ENCODE measurements around the gene CEP170B.

GRCh38 chr14:104903990-104904389, 38.9 kb downstream of the CEP170B start:
- TF ChIP-seq SMAD4 (CRISPR knock-in tag; conservative IDR thresholded peaks at IDR 0.05) (no peak), E2F4 (CRISPR knock-in tag; IDR thresholded peaks at IDR 0.05; ENCODE audit: low read depth) (no peak), CBFA2T3 (IDR thresholded peaks at IDR 0.05) (no peak), SIN3A (IDR thresholded peaks at IDR 0.05; ENCODE audit: borderline replicate concordance in 2 of 2, control insufficient read depth in 1 of 2, low read depth in 2 of 2, low read length in 2 of 2) (no peak), ESRRA (IDR thresholded peaks at IDR 0.05; ENCODE audit: borderline replicate concordance, low read depth) (no peak), MXI1 (IDR thresholded peaks at IDR 0.05; ENCODE audit: low read depth, low read length) (no peak), CREB1 (IDR thresholded peaks at IDR 0.05) (no peak), CREB1 (CRISPR knock-in tag; IDR thresholded peaks at IDR 0.05) (no peak), BRF2 (IDR thresholded peaks at IDR 0.05; ENCODE audit: borderline replicate concordance, insufficient read depth, insufficient read length) (no peak), POLR2A (conservative IDR thresholded peaks at IDR 0.05) (no peak), ZEB2 (IDR thresholded peaks at IDR 0.05) (no peak)

Measured in K562 (cell line).